Kidney (tissue), 14 donors: ENCODE measurements around the gene AEBP1. TPM values are rescaled to one million over a fixed set of nuclear protein-coding genes. Genes with fewer than 3 reads are reported as not detected.

Experiments used
- DNase-seq, 5 donors: peaks; one replicate each; pipeline ENCODE4 v3.0.0-alpha.2; 2013 to 2020
- FAIRE-seq: peaks from 2 replicates; lab custom pipeline; 2012; peaks lifted over from hg19 to GRCh38; lab: Jason Lieb, UNC
- H3K27ac ChIP-seq, 2 donors: one replicate each; pipeline ENCODE4 v1.7.0; 2013; ENCODE audit warnings: low read depth in 2 of 2, low read length in 2 of 2, inconsistent platforms in 1 of 2
- H3K27me3 ChIP-seq: one replicate; pipeline ENCODE4 v1.7.1; 2013; ENCODE audit warnings: low read length, inconsistent platforms; ENCODE audit not compliant: control insufficient read depth, insufficient read depth
- H3K36me3 ChIP-seq, 3 donors: one replicate each; pipeline versions ENCODE4 v1.7.0 to v1.7.1; 2013; ENCODE audit warnings: low read length in 3 of 3, control low read depth in 1 of 3, inconsistent platforms in 1 of 3; ENCODE audit not compliant: insufficient read depth in 3 of 3, control insufficient read depth in 2 of 3
- H3K4me1 ChIP-seq, 3 donors: one replicate each; pipeline versions ENCODE4 v1.7.0 to v1.7.1; 2013; ENCODE audit warnings: low read length in 3 of 3, inconsistent platforms in 1 of 3, low read depth in 1 of 3; ENCODE audit not compliant: control insufficient read depth in 2 of 3, insufficient read depth in 2 of 3
- H3K4me3 ChIP-seq, 3 donors: one replicate each; pipeline versions ENCODE4 v1.7.0 to v1.8.1; 2013; ENCODE audit warnings: low read length in 3 of 3, control low read depth in 1 of 3, inconsistent platforms in 1 of 3
- H3K9ac ChIP-seq, 3 donors: one replicate each; pipeline versions ENCODE4 v1.7.0 to v1.7.1; 2013; ENCODE audit warnings: low read length in 3 of 3, control low read depth in 1 of 3, inconsistent platforms in 1 of 3
- H3K9me3 ChIP-seq, 3 donors: one replicate each; pipeline versions ENCODE4 v1.7.0 to v1.7.1; 2013; ENCODE audit warnings: low read length in 3 of 3, control low read depth in 1 of 3, inconsistent platforms in 1 of 3; ENCODE audit not compliant: control insufficient read depth in 2 of 3, insufficient read depth in 1 of 3
- intact Hi-C: fragments of 100-400 bp; cut with DNase I; formaldehyde crosslinking; loops from one replicate; pipeline ENCODE4 v1.11.1; 2022
- polyA plus RNA-seq: library from polyadenylated mRNA; stranded (reverse); fragments of 350-450 nt; fragmentation: Illumina TruSeq; extraction: RNeasy Lipid Tissue Mini Kit (QIAGEN cat#74804); gene quantifications from one replicate; pipeline ENCODE4 v1.2.3, GENCODE V29; 2014; ENCODE audit warnings: low read depth, low replicate concordance; ENCODE audit not compliant: insufficient read depth
- total RNA-seq: library from RNA; stranded (reverse); fragmentation: NEBNext Ultra II Directional; extraction: Animal tissue kit (Norgen Biotek cat#: 25700); gene quantifications from one replicate; pipeline ENCODE4 v1.2.1, GENCODE V29; 2021
- TF ChIP-seq, protein P1 (sequence below): IDR thresholded peaks from 3 replicates; pipeline ENCODE4 v1.5.1; 2012; ENCODE audit warnings: mild to moderate bottlenecking, moderate library complexity, borderline replicate concordance; ENCODE audit not compliant: insufficient read depth; ENCODE audit errors: extremely low read depth
- donor health status: control.
- donor health status: control.
- donor health status: control.
- donor health status: control.
- donor health status: control.
- donor health status: DM: yes; HTN: yes; CAD: no.
- donor health status: Normal renal cell carcinoma (clear cell type).

Gene AEBP1
- total and polyA plus RNA-seq, 2 donors from 2014 or later, result 89.4 to 164 TPM

DNA sequence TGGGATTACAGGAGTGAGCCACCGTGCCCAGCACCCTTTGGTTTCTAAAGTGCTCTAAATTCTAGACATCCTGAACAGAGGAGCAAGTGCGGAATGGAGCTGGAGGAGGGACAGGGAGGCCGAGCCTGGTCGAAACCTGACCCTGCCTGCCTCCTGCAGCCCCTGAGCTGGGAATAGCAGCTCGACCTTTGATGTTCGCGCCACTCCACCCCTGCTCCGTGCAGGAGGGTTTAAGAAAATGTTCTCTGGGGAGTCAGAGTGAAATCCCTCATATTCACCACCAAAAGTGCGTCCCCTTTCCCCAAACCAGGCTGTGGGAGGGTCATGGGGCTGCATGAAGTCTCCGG, 40.6 kb upstream of the AEBP1 start:
- no peaks in the 10 kb centered on the region for H3K27me3 ChIP-seq
- H3K4me1 ChIP-seq, result peaks cover 0 to 21% (median 5%) of the 10 kb centered on the region in 3 donors
- H3K9me3 ChIP-seq, result no peaks in the 10 kb centered on the region
- FAIRE-seq (no peak), DNase-seq (peak in 2 of 5 donors; percentile 47 to 71)
- H3K4me3 ChIP-seq, result no peak overlapping the region
- H3K36me3 ChIP-seq, result peaks cover 0 to 17% (median 13%) of the 10 kb centered on the region in 3 donors
- no peak overlapping the region for H3K9ac ChIP-seq
- intact Hi-C loops, result no loop called here
- H3K27ac ChIP-seq, result peak overlapping the region in 1 of 2 donors; percentile 9
- TF ChIP-seq, protein P1, sequence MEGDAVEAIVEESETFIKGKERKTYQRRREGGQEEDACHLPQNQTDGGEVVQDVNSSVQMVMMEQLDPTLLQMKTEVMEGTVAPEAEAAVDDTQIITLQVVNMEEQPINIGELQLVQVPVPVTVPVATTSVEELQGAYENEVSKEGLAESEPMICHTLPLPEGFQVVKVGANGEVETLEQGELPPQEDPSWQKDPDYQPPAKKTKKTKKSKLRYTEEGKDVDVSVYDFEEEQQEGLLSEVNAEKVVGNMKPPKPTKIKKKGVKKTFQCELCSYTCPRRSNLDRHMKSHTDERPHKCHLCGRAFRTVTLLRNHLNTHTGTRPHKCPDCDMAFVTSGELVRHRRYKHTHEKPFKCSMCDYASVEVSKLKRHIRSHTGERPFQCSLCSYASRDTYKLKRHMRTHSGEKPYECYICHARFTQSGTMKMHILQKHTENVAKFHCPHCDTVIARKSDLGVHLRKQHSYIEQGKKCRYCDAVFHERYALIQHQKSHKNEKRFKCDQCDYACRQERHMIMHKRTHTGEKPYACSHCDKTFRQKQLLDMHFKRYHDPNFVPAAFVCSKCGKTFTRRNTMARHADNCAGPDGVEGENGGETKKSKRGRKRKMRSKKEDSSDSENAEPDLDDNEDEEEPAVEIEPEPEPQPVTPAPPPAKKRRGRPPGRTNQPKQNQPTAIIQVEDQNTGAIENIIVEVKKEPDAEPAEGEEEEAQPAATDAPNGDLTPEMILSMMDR, result no peak

DNA sequence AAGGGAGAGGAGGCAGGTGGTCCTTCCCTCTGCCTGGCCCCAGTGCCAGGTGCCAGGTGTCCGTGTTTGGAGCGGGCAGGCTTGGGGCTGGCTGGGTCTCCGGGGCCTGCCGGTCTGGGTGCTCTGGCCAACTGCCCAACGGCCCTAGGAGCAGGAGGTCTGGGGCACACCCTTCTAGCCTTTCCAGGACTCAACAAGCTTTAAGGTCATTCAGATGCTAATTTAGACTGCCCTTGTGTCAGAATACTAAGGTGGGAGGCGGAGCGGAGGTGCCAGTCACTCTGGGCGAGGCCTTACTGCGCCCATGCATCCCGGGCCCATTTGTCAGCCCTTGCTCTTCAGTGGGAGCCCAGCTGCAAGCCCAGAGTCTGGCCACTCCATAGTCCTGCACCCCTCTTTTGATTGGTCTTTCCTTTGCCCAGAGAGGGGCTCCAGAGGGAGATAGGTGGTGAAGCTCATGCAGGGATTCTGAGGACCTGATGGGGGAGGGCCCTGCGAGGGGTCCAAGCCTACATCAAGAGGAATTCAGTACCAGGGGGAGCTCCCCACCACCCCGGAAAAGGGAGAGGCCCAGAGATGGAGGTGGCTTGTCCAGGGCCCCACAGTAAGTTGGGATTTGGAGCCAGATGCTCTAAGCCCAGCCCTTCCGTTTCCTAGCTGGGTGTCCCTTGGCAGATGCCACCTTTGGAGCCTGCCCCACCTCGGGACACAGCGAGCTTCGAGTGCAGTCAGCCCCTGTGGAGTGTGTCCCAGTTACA, 40.1 kb upstream of the AEBP1 start:
- Histone ChIP-seq H3K27ac (peak overlapping the region in 1 of 2 donors; percentile 9), H3K4me1 (peaks cover 0 to 21% (median 5%) of the 10 kb centered on the region in 3 donors), H3K36me3 (peaks cover 0 to 12% (median 8%) of the 10 kb centered on the region in 3 donors), H3K9me3 (no peaks in the 10 kb centered on the region), H3K9ac (no peak overlapping the region), H3K27me3 (no peaks in the 10 kb centered on the region), H3K4me3 (no peak overlapping the region)
- FAIRE-seq (no peak), DNase-seq (peak in 2 of 5 donors; percentile 44 to 68)
- TF ChIP-seq, protein P1, result no peak
- intact Hi-C loops, result no loop called here

DNA sequence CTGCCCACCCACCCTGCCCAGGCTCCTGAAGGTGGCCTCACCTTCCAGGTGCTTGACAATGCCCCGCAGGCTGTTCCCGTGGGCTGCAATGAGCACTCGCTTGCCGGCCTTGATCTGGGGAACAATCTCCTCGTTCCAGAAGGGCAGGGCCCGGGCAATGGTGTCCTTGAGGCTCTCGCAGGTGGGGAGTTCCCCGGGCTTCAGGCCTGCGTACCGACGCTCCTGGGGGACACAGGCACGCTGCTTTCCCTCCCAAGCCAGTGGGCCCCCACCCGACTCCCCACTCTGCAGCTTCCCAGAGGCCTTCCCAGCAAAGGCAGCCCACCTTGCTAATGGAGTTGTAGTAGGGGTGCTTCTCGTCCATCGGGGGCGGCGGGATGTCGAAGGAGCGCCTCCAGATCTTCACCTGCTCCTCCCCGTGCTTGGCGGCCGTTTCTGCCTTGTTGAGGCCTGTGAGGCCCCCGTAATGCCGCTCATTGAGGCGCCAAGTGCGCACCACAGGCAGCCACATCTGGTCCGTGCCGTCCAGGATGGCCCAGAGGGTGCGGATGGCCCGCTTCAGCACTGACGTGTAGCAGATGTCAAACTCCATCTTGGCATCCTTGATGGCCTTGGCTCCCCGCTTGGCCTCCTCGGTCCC, 39.2 kb upstream of the AEBP1 start:
- TF ChIP-seq, protein P1, result no peak
- intact Hi-C loops, result no loop called here
- Histone ChIP-seq H3K27ac (peak overlapping the region in 1 of 2 donors; percentile 9), H3K4me1 (peaks cover 0 to 21% (median 5%) of the 10 kb centered on the region in 3 donors), H3K4me3 (no peak overlapping the region), H3K36me3 (peaks cover 0 to 4% (median under 1%) of the 10 kb centered on the region in 3 donors), H3K9ac (no peak overlapping the region), H3K27me3 (no peaks in the 10 kb centered on the region), H3K9me3 (no peaks in the 10 kb centered on the region)
- FAIRE-seq (no peak), DNase-seq (peak in 2 of 5 donors; percentile 52 to 75)
